ENCODE measurements around the gene CROT. TPM values are rescaled to one million over a fixed set of nuclear protein-coding genes. Genes with fewer than 3 reads are reported as not detected.
A peak's percentile ranks its signal among the peaks of the same experiment; 100 is the strongest.

The CROT gene
- total and polyA plus RNA-seq, 2 experiments from 2014 or later, result 11.1 to 13.4 TPM

DNA sequence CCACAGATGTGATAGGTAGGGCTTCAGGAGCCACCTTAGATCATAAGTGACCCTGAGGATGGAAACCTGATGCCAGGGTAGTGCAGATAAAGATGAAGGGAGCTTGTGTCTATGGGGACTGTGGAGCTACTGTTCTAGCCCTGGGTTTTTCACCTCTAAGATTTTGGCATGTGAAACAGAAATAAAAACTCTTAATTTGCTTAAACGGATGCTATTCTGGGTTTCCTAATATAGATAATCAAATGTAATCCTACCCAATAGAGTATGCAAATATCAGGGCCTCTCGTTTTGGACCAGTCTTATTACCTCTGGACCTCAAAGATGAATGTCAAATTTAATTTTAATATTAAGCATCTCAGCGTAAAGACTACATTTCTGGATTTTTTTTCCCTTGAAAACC, 80.7 kb downstream of the CROT start:
- H4K20me1 ChIP-seq (ENCODE audit: insufficient read depth), result no peaks in the 10 kb centered on the region
- no peak overlapping the region for H3K9ac ChIP-seq
- no peak for TF ChIP-seq EZH2 (IDR thresholded peaks at IDR 0.05; ENCODE audit: insufficient read depth, poor library complexity, severe bottlenecking)
- no peak for TF ChIP-seq EZH2phosphoT487 (IDR thresholded peaks at IDR 0.05; ENCODE audit: insufficient read depth, low read depth)
- no peak overlapping the region for H3K27ac ChIP-seq
- H2AFZ ChIP-seq, result no peak overlapping the region
- no peak for DNase-seq
- no peaks in the 10 kb centered on the region for H3K9me2 ChIP-seq (ENCODE audit: insufficient read depth)
- no peak overlapping the region for H3K4me3 ChIP-seq
- no peak overlapping the region for H3K4me2 ChIP-seq (ENCODE audit: unreplicated experiment)
- no peaks in the 10 kb centered on the region for H3K79me2 ChIP-seq (ENCODE audit: insufficient read depth)
- no peaks in the 10 kb centered on the region for H3K9me3 ChIP-seq (ENCODE audit: low read depth)
- in situ Hi-C loops (cut with MboI), result no loop called here
- no peaks in the 10 kb centered on the region for H3K36me3 ChIP-seq (ENCODE audit: low read depth)
- no peaks in the 10 kb centered on the region for H3K4me1 ChIP-seq (ENCODE audit: insufficient read depth)
- no peaks in the 10 kb centered on the region for H3F3A ChIP-seq (ENCODE audit: insufficient read depth)
- WGBS, 2 experiments (ENCODE audit: low coverage in 1 of 2, low lambda C conversion rate in 2 of 2, missing lambda C conversion rate in 2 of 2), result 60 to 71% methylated on average over 3 of the region's 3 CpGs
- no peaks in the 10 kb centered on the region for H3K27me3 ChIP-seq (replicated peaks; ENCODE audit: insufficient read depth)

DNA sequence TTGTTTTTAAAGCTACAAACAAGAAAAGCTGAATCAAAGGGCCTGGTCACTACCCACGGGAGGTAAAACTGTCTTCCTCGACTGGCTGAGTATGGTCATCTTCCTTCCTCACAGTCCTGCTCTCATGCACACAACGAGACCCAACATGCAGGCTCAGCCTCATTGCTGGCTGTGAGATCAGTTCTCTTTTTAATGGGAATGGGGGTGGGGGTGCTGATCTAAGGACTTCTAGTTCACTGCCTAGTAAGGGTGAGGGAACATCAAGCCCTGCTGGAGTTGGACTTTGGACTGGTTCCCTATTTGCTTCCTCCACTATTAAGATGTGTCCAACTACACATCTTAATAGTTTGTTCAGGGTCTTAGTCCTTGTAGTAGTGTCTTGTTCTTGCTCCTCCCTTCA, 81.8 kb downstream of the CROT start:
- DNase-seq, result no peak
- Histone ChIP-seq H3K4me3 (no peak overlapping the region), H3K4me1 (ENCODE audit: insufficient read depth) (no peaks in the 10 kb centered on the region), H3K9me2 (ENCODE audit: insufficient read depth) (no peaks in the 10 kb centered on the region), H4K20me1 (ENCODE audit: insufficient read depth) (no peaks in the 10 kb centered on the region), H3K9ac (no peak overlapping the region), H3K27ac (no peak overlapping the region), H3K79me2 (ENCODE audit: insufficient read depth) (no peaks in the 10 kb centered on the region), H2AFZ (no peak overlapping the region), H3F3A (ENCODE audit: insufficient read depth) (no peaks in the 10 kb centered on the region), H3K4me2 (ENCODE audit: unreplicated experiment) (no peak overlapping the region), H3K9me3 (ENCODE audit: low read depth) (no peaks in the 10 kb centered on the region), H3K27me3 (replicated peaks; ENCODE audit: insufficient read depth) (no peaks in the 10 kb centered on the region), H3K36me3 (ENCODE audit: low read depth) (no peaks in the 10 kb centered on the region)
- no peak for TF ChIP-seq EZH2 (IDR thresholded peaks at IDR 0.05; ENCODE audit: insufficient read depth, poor library complexity, severe bottlenecking)
- TF ChIP-seq EZH2phosphoT487 (IDR thresholded peaks at IDR 0.05; ENCODE audit: insufficient read depth, low read depth), result no peak
- in situ Hi-C loops (cut with MboI), result no loop called here
- 64 to 71% methylated on average over 3 of the region's 3 CpGs for WGBS, 2 experiments (ENCODE audit: low coverage in 1 of 2, low lambda C conversion rate in 2 of 2, missing lambda C conversion rate in 2 of 2)

DNA sequence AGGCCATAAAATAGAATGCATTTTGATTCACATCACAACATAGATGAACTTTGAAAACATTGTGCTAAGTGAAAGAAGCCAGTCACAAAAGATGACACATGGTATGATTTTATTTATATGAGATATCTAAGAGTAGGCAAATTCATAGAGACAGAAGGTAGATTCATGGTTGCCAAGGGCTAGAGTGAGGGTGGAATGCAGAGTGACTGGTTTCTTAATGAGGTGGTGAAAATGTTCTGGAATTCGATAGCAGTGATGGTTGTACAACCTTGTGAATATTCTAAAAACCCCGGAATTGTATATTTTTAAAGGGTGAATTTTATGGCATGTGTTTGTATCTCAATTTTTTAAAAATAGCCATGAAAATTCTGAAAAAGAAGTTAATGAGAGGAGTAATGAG, 87.1 kb downstream of the CROT start:
- no peak overlapping the region for H3K4me3 ChIP-seq
- H3K36me3 ChIP-seq (ENCODE audit: low read depth), result no peaks in the 10 kb centered on the region
- H3K9me2 ChIP-seq (ENCODE audit: insufficient read depth), result no peaks in the 10 kb centered on the region
- no peaks in the 10 kb centered on the region; the same call in 1 of the 2 replicates for H3F3A ChIP-seq (ENCODE audit: insufficient read depth)
- in situ Hi-C loops (cut with MboI), result no loop called here
- H3K9me3 ChIP-seq (ENCODE audit: low read depth), result no peaks in the 10 kb centered on the region
- H3K4me2 ChIP-seq (ENCODE audit: unreplicated experiment), result no peak overlapping the region
- no peak for TF ChIP-seq EZH2phosphoT487 (IDR thresholded peaks at IDR 0.05; ENCODE audit: insufficient read depth, low read depth)
- TF ChIP-seq EZH2 (IDR thresholded peaks at IDR 0.05; ENCODE audit: insufficient read depth, poor library complexity, severe bottlenecking), result no peak
- no peaks in the 10 kb centered on the region for H3K79me2 ChIP-seq (ENCODE audit: insufficient read depth)
- H3K9ac ChIP-seq, result no peak overlapping the region
- DNase-seq, result no peak
- H3K27ac ChIP-seq, result no peak overlapping the region
- no peaks in the 10 kb centered on the region for H3K27me3 ChIP-seq (replicated peaks; ENCODE audit: insufficient read depth)
- H3K4me1 ChIP-seq (ENCODE audit: insufficient read depth), result no peaks in the 10 kb centered on the region
- no peak overlapping the region for H2AFZ ChIP-seq
- 75 to 82% methylated on average over 2 of the region's 2 CpGs for WGBS, 2 experiments (ENCODE audit: low coverage in 1 of 2, low lambda C conversion rate in 2 of 2, missing lambda C conversion rate in 2 of 2)
- no peaks in the 10 kb centered on the region for H4K20me1 ChIP-seq (ENCODE audit: insufficient read depth)

DNA sequence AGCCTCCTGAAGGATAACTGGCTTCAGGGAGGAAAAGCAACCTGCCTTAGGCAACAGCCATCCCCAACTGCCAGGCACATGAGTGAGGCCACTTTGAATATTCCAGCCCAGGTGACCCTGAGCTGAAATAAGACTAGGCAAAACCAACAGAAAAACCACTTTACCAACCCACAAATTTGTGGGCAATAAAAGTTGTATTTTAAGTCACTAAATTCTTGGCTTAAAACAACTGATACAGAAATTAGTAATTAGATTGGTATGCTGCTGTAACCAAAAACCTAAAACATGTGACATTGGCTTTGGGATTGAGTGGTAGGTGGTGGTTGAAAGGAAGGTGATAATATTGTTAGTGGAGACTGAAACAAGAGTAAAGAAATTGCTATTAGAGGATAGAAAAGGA, 90.1 kb downstream of the CROT start:
- Histone ChIP-seq H3K4me1 (ENCODE audit: insufficient read depth) (no peaks in the 10 kb centered on the region), H3K4me3 (no peak overlapping the region), H3K4me2 (ENCODE audit: unreplicated experiment) (no peak overlapping the region), H3K9ac (no peak overlapping the region), H3K9me2 (ENCODE audit: insufficient read depth) (no peaks in the 10 kb centered on the region), H3K36me3 (ENCODE audit: low read depth) (no peaks in the 10 kb centered on the region), H3K79me2 (ENCODE audit: insufficient read depth) (no peaks in the 10 kb centered on the region), H3K27ac (no peak overlapping the region), H2AFZ (no peak overlapping the region), H3K27me3 (replicated peaks; ENCODE audit: insufficient read depth) (no peaks in the 10 kb centered on the region), H3F3A (ENCODE audit: insufficient read depth) (no peaks in the 10 kb centered on the region; the same call in 1 of the 2 replicates), H4K20me1 (ENCODE audit: insufficient read depth) (no peaks in the 10 kb centered on the region), H3K9me3 (ENCODE audit: low read depth) (no peaks in the 10 kb centered on the region)
- TF ChIP-seq EZH2phosphoT487 (IDR thresholded peaks at IDR 0.05; ENCODE audit: insufficient read depth, low read depth), result no peak
- in situ Hi-C loops (cut with MboI), result no loop called here
- DNase-seq, result peak; percentile 30

DNA sequence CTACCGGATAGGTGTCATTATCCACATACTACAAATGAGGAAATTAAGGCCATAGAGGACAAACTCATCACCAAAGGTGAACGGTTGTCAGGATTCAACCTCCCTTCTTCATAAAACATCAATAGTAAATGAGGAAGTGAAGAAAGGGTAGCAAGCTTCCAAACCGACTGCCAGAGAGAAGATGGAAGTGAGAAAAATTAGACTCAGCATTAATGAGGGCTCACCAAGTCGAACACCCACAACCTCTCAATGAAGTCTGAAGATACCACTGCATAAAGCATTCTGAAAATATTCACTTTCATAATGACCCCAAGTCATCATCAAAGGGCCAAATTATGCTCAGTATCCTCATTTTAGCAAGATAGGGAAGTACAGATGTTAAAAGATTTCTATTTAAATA, 100.4 kb downstream of the CROT start:
- no peak for TF ChIP-seq EZH2 (IDR thresholded peaks at IDR 0.05; ENCODE audit: insufficient read depth, poor library complexity, severe bottlenecking)
- H3K79me2 ChIP-seq (ENCODE audit: insufficient read depth), result no peaks in the 10 kb centered on the region
- no peak overlapping the region for H3K9ac ChIP-seq
- H3K4me2 ChIP-seq (ENCODE audit: unreplicated experiment), result no peak overlapping the region
- DNase-seq, result no peak
- 86 to 90% methylated on average over 4 of the region's 4 CpGs for WGBS, 2 experiments (ENCODE audit: low coverage in 1 of 2, low lambda C conversion rate in 2 of 2, missing lambda C conversion rate in 2 of 2)
- H4K20me1 ChIP-seq (ENCODE audit: insufficient read depth), result no peaks in the 10 kb centered on the region
- no peaks in the 10 kb centered on the region for H3K9me3 ChIP-seq (ENCODE audit: low read depth)
- H3K9me2 ChIP-seq (ENCODE audit: insufficient read depth), result no peaks in the 10 kb centered on the region
- no peaks in the 10 kb centered on the region for H3K4me1 ChIP-seq (ENCODE audit: insufficient read depth)
- no peak overlapping the region for H3K4me3 ChIP-seq
- in situ Hi-C loops (cut with MboI), result no loop called here
- H3K36me3 ChIP-seq (ENCODE audit: low read depth), result no peaks in the 10 kb centered on the region
- H3K27me3 ChIP-seq (replicated peaks; ENCODE audit: insufficient read depth), result no peaks in the 10 kb centered on the region
- H3F3A ChIP-seq (ENCODE audit: insufficient read depth), result no peaks in the 10 kb centered on the region
- no peak overlapping the region for H2AFZ ChIP-seq
- no peak overlapping the region for H3K27ac ChIP-seq

Data from GM23248 (cell line).